ENCODE measurements around the gene DNAH10.

DNA sequence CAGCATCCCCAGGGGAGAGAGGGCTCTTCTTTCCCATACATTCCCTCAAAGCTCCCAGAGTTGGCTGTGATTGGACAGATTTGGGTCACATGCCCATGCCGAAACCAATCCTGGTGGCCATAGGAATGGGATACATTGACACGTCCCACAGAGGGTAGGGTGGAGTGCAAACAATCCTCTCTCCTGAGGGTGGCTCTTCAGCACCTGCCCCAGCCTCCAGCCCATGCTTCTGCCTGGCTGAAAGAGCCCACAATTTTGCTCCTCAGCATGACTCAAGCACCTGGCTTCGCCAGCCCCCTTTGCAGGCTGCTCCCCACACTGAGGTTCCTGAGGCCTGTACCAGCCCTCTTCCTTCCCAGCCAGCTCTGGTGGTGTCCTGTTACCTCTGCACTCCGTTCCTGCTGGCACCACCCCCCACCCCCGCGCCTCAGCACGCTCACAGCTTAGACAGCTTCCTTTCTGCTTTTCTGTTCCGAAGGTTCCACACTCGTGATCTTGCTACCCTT is 138.8 kb downstream of the DNAH10 start:
- TF ChIP-seq EZH2phosphoT487 (IDR thresholded peaks at IDR 0.05; ENCODE audit: insufficient read depth, low read depth) (no peak), EZH2 (IDR thresholded peaks at IDR 0.05; ENCODE audit: insufficient read depth, poor library complexity, severe bottlenecking) (no peak)
